ENCODE measurements around the gene CCDC74B. TPM values are rescaled to one million over a fixed set of nuclear protein-coding genes. Genes with fewer than 3 reads are reported as not detected.
"Not testable (repeated sequence)": the region's sequence is repeated elsewhere in the genome, so short reads cannot be mapped to it uniquely, and the experiment has no call there.

CCDC74B gene
- total and polyA plus RNA-seq, 8 donors: 0.89 to 2.9 (median 2.0) TPM; not detected in 1

DNA sequence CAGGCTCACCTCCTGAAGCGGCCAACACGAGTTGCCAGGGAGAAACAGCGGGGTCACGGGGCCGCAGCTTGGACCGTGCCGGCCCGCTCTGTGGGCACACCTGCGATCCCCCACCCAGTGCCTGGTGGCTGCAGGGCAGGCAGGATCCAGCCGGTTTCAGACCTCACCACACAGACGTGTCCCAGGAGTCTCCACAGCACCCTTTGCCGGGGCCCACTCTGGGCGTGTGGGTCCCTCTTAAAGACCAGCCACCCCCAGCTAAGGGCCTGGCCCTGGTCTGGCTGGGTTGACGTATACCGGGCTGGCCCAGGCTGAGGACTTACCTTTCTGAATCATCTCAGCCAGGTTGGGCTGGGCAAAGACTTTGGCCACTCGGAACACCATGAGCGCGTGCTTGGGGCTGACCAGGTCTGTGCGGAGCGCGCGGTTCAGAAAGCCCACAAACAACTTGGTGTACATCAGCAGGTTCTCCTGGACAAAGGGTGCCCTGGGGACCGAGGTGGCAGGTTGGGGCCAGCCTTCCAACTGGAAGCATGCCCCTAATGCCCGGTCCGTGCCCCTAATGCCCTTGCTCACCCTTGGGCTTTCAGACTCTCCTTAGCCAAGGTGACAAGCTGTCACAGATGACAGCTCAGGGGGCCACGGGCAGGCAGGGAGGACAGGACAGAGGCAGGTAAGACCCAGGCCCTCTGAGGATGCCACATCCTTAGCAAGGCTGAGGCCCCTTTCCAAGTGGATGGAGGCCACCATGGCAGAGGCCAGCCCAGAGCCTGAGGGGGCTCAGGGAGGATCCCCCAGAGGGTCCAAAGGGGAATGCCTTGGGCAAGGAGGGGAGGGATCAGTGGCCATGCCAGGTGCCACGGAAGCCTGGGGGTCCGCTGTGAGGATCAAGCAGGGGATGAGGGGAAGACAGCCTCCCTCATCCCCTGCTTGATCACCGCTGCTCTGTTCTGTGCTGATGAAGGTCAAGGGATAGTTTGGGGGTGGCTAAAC lies 10.2 kb upstream of the CCDC74B start:
- Histone ChIP-seq H3K4me1 (peaks cover 0 to 8% (median 3%) of the 10 kb centered on the region in 4 donors), H3K9me3 (no peaks in the 10 kb centered on the region), H3K27me3 (no peaks in the 10 kb centered on the region), H3K27ac (no peak overlapping the region), H3K36me3 (peaks cover 25 to 72% (median 67%) of the 10 kb centered on the region in 4 donors), H3K4me3 (no peak overlapping the region)
- TF ChIP-seq POLR2AphosphoS5 (IDR thresholded peaks at IDR 0.05) (no peak), EP300 (IDR thresholded peaks at IDR 0.05) (no peak), POLR2A (IDR thresholded peaks at IDR 0.05) (no peak)
- TF ChIP-seq, protein P1, sequence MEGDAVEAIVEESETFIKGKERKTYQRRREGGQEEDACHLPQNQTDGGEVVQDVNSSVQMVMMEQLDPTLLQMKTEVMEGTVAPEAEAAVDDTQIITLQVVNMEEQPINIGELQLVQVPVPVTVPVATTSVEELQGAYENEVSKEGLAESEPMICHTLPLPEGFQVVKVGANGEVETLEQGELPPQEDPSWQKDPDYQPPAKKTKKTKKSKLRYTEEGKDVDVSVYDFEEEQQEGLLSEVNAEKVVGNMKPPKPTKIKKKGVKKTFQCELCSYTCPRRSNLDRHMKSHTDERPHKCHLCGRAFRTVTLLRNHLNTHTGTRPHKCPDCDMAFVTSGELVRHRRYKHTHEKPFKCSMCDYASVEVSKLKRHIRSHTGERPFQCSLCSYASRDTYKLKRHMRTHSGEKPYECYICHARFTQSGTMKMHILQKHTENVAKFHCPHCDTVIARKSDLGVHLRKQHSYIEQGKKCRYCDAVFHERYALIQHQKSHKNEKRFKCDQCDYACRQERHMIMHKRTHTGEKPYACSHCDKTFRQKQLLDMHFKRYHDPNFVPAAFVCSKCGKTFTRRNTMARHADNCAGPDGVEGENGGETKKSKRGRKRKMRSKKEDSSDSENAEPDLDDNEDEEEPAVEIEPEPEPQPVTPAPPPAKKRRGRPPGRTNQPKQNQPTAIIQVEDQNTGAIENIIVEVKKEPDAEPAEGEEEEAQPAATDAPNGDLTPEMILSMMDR (IDR thresholded peaks at IDR 0.05): no peak
- intact Hi-C loops (cut with DNase I; ENCODE audit: low total_unique reads): no loop called here
- WGBS, 5 donors: 93 to 98% (median 95%) methylated on average over 19 to 29 of the region's 29 CpGs
- DNase-seq: no peak

DNA sequence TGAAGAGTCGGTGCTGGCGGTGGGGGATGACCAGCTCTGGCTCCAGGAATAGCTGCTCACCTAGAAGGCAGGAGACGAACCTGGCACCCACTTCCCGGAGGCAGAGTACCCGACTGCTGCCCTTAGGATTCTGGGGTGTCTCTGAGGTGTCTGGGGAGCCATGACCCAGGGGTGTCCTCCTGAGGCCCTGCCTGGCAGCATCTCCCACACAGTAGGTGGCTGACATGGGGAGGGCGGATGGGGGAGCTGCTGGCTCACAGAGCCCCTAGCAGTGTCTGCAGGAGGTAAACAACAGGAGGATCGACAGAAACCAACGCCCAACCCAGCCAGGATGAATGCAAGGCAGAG lies 9.5 kb upstream of the CCDC74B start:
- not testable (repeated sequence) for H3K27ac ChIP-seq

DNA sequence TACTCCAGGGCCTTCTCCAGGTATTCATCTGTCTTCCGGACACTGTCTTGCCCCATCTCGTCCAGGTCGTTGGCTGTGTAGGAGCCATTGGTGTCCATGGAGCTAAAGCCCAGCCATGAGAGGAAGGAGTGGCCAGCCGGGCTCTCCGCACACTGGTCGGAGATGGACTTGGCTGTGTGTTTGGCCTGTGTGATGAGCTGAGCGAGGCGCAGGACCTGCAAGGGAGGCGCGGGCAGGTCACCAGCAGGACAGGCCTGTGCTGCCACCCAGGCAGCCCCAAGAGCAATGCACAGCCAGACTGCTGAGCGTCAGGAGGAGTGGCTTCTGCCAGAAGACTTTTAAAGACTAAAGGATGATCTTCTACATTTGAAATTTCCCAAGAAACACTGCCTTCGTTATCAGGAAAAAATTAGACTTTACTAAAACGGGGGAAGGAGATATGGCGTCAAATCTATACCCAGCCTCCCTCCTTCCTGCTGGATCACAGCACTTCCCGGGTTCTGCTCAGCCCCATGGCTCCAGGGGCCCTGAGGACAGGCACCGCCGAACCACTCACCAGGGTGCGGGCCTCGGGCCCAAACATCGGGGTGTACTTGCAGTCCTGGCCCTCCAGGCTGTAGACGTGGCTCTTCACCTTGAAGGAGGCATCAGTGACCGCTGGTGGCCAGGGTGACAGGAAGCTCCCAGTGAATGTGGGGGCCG lies 9.0 kb upstream of the CCDC74B start:
- WGBS, 5 donors: 92 to 96% (median 94%) methylated on average over 17 to 23 of the region's 23 CpGs
- peaks cover 24 to 60% (median 55%) of the 10 kb centered on the region in 4 donors for H3K36me3 ChIP-seq
- H3K4me1 ChIP-seq; H3K27me3 ChIP-seq; intact Hi-C loops (cut with DNase I; ENCODE audit: low total_unique reads); H3K27ac ChIP-seq; H3K9me3 ChIP-seq; H3K4me3 ChIP-seq; DNase-seq: not testable (repeated sequence)

More for the DNA sequence above, 9.5 kb upstream of the CCDC74B start:
- H3K27me3 ChIP-seq; H3K4me3 ChIP-seq; intact Hi-C loops (cut with DNase I; ENCODE audit: low total_unique reads); H3K9me3 ChIP-seq; DNase-seq; H3K4me1 ChIP-seq: not testable (repeated sequence)
- WGBS, 5 donors: 61 to 96% (median 90%) methylated on average over 2 to 8 of the region's 8 CpGs
- peaks cover 24 to 65% (median 60%) of the 10 kb centered on the region in 4 donors for H3K36me3 ChIP-seq

DNA sequence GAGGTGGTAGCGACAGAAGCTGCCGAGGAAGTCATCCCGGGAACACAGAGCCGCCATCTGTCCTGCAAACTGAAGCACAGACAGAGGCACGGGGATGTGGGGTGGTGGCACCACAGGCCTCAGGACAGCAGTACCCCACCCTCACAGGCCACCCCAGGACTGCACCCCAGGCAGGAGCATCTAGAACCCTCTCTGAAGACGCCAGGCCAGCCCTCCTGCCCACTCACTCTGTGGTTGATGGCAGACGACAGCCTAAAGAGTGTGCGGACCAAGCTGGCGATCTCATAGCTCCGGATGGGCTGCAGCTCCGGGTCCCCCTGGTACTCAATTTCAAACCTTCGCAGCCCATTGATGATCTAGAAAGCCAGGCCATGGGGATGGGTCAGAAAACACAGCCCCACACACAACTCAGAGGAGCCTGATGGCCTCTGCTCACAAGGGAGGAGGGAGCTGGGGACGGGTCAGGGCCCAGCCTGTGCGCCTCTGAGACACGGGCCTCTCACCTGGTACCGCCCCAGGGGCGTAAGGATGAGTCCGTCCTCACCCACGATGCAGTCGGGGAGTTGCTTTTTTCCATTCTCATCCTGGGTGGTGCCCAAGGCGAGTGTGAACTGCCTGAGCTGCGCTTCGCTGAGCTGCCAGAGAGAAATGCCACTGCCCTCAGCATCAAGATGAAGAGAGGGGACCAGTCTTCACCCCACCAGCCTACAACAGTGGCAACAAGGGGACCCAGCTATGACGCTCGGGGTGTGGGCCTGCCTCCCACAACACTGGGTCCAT lies 8.1 kb upstream of the CCDC74B start:
- H3K9me3 ChIP-seq: no peaks in the 10 kb centered on the region
- no peak for DNase-seq
- peaks cover 24 to 54% (median 46%) of the 10 kb centered on the region in 4 donors for H3K36me3 ChIP-seq
- TF ChIP-seq EP300 (IDR thresholded peaks at IDR 0.05) (no peak), POLR2A (IDR thresholded peaks at IDR 0.05) (no peak), POLR2AphosphoS5 (IDR thresholded peaks at IDR 0.05) (no peak)
- TF ChIP-seq, protein P1 (IDR thresholded peaks at IDR 0.05): no peak
- 86 to 96% (median 92%) methylated on average over 9 to 25 of the region's 25 CpGs for WGBS, 5 donors
- H3K4me1 ChIP-seq: peaks cover 0 to 8% (median 3%) of the 10 kb centered on the region in 4 donors
- intact Hi-C loops (cut with DNase I; ENCODE audit: low total_unique reads): no loop called here
- no peaks in the 10 kb centered on the region for H3K27me3 ChIP-seq
- no peak overlapping the region for H3K27ac ChIP-seq
- no peak overlapping the region for H3K4me3 ChIP-seq

DNA sequence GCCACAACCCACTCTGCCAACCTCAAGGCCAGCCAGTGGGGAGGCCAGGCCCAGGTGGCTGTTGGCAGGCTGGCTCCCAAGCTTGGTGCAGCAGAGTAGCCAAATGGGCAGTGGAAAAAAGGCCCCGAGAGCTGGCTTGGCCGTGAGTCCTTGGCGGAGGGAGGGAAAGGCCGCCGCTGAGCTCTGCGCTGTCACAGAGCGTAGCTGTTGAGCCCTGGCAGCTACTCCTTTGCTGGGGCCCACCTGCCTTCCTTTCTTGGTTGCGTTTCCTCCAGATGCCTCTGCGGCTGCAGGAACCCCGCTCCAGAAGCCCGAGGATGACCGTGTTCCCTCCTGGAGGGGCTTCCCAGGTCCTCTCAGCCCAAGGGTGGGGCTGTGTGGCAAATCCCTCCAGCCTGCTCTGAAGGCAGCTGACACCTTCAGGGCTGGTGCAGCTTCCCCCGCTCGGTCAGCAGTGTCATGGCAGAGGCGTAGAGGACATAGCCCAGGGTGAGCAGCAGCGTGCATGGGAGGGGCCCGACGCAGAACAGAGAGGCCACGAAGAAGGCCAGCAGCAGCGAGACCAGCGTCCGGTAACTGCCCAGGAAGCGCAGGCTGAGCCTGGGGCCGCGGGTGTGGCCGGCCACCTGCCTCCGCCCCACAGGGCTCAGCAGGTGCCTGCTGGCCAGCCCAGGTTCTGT lies 7.4 kb upstream of the CCDC74B start:
- H3K4me1 ChIP-seq; H3K27me3 ChIP-seq; intact Hi-C loops (cut with DNase I; ENCODE audit: low total_unique reads); H3K9me3 ChIP-seq; H3K27ac ChIP-seq; H3K4me3 ChIP-seq; DNase-seq: not testable (repeated sequence)
- H3K36me3 ChIP-seq: peaks cover 24 to 46% (median 42%) of the 10 kb centered on the region in 4 donors
- 80 to 96% (median 95%) methylated on average over 1 to 27 of the region's 27 CpGs for WGBS, 5 donors

DNA sequence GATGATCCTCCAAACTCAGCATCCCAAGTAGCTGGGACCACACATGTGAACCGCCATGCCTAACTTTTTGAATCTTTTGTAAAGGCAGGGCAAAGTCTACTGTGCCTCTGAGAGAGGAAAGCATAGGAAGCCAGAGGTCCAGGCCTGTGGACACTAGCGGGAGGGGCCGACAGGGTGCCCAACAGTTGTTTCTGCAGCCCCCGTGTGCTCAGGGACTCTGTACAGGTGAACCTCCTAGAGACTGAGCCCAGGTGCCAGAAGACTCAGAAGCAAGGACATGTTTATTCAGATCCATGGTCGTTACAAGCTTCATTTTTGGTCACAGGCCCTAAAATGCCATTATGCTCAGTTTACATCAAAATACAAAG lies 6.2 kb upstream of the CCDC74B start:
- H3K4me1 ChIP-seq; H3K4me3 ChIP-seq; DNase-seq; H3K27ac ChIP-seq; H3K27me3 ChIP-seq; intact Hi-C loops (cut with DNase I; ENCODE audit: low total_unique reads); H3K9me3 ChIP-seq: not testable (repeated sequence)
- H3K36me3 ChIP-seq: peaks cover 24 to 46% (median 42%) of the 10 kb centered on the region in 4 donors
- WGBS, 5 donors: 62 to 86% (median 67%) methylated on average over 5 of the region's 5 CpGs
